ENCODE data around the gene GIT1. TPM values are rescaled to one million over a fixed set of nuclear protein-coding genes. Genes with fewer than 3 reads are reported as not detected.
A peak's percentile ranks its signal among the peaks of the same experiment; 100 is the strongest.

The GIT1 gene
- total RNA-seq, 1 donor from 2014 or later, result 53.1 TPM

DNA sequence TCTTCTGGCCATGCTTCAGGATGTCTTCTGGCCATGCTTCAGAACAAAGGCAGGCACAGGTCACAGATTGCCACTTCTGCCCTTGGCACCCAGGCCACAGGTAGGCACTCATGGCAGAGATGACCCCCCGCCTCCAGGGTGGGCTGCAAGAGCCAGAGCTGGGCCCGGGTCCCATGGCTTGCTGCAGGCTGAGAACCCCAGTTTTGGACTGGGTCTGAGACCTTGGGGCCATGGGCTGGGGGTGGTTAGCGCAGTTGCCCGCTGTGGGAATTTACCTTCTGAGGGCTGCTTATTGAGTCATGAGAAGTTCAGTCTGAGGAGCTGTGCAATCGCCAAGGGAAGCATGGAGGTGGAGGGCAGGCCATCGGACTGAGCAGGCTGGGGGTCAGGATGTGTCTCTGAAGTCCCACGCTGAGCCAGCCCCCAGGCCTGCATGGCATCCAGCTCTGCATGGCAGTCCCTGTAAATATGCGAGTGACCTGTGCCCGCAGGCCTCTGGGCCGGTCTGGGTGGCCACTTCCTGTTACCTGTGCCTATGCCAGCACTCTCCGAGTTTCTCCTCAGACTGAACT is 5.2 kb upstream of the GIT1 start:
- TF ChIP-seq, protein P1, sequence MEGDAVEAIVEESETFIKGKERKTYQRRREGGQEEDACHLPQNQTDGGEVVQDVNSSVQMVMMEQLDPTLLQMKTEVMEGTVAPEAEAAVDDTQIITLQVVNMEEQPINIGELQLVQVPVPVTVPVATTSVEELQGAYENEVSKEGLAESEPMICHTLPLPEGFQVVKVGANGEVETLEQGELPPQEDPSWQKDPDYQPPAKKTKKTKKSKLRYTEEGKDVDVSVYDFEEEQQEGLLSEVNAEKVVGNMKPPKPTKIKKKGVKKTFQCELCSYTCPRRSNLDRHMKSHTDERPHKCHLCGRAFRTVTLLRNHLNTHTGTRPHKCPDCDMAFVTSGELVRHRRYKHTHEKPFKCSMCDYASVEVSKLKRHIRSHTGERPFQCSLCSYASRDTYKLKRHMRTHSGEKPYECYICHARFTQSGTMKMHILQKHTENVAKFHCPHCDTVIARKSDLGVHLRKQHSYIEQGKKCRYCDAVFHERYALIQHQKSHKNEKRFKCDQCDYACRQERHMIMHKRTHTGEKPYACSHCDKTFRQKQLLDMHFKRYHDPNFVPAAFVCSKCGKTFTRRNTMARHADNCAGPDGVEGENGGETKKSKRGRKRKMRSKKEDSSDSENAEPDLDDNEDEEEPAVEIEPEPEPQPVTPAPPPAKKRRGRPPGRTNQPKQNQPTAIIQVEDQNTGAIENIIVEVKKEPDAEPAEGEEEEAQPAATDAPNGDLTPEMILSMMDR (IDR thresholded peaks at IDR 0.05), result no peak

DNA sequence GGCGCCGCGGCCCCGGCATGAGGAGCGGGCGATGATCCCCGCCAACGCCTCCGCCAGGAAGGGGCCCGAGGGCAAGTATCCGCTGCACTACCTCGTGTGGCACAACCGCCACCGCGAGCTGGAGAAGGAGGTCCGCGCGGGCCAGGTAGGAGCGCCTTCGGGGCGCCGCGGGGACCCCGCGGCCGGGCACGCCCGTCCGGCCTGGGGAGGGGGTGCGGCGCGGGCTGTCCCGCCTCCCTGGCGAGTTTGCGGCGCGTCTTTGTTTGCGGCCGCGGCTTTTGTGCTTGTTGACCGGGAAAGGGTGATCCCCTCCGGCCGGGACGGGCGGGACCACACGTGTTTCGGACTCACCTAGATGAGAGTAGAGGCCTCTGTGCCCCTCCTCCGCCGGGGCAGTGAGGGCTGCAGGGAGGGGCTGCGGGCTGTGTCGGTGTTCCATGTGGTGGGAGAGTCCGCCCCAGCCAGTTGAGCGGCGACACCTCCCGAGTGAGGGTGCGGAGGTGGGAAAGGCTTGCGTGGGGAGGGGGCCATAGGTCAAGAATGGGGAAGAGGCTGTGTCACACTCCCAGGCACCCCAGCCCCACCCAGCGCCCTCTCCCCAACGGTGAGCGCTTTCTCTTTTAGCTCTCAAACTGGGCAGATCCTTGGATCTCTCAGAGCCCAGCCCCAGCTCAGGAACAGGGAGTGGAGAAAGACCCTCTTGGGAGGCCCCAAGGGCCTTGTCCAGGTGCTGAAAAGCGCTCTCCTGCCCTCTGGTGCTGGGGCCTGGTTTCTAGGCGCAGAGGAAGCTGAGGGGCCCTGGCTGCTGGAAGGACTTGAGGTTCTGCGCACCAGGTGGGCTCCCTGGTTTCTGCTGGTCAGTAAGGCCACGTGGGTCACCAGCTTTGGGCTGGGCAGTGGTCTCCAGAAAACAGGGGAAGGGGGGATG is 4.4 kb upstream of the GIT1 start:
- no peaks in the 10 kb centered on the region for H3K27me3 ChIP-seq (ENCODE audit: low read depth)
- DNase-seq, result peak; percentile 58
- no peak for ATAC-seq
- peaks cover 39% of the 10 kb centered on the region for H3K4me1 ChIP-seq
- no peak overlapping the region for H3K27ac ChIP-seq
- peak overlapping the region; percentile 65 for H3K4me3 ChIP-seq
- intact Hi-C loops (cut with DNase I), result no loop called here
- no peaks in the 10 kb centered on the region for H3K36me3 ChIP-seq
- TF ChIP-seq, protein P1 (IDR thresholded peaks at IDR 0.05), result peak; percentile 24
- no peaks in the 10 kb centered on the region for H3K9me3 ChIP-seq

More for the DNA sequence above, 5.2 kb upstream of the GIT1 start:
- Histone ChIP-seq H3K4me3 (peak overlapping the region; percentile 65), H3K4me1 (peaks cover 39% of the 10 kb centered on the region), H3K27ac (no peak overlapping the region), H3K9me3 (no peaks in the 10 kb centered on the region), H3K27me3 (ENCODE audit: low read depth) (no peaks in the 10 kb centered on the region), H3K36me3 (no peaks in the 10 kb centered on the region)
- DNase-seq, result peak; percentile 38
- intact Hi-C loops (cut with DNase I), result no loop called here
- no peak for ATAC-seq

DNA sequence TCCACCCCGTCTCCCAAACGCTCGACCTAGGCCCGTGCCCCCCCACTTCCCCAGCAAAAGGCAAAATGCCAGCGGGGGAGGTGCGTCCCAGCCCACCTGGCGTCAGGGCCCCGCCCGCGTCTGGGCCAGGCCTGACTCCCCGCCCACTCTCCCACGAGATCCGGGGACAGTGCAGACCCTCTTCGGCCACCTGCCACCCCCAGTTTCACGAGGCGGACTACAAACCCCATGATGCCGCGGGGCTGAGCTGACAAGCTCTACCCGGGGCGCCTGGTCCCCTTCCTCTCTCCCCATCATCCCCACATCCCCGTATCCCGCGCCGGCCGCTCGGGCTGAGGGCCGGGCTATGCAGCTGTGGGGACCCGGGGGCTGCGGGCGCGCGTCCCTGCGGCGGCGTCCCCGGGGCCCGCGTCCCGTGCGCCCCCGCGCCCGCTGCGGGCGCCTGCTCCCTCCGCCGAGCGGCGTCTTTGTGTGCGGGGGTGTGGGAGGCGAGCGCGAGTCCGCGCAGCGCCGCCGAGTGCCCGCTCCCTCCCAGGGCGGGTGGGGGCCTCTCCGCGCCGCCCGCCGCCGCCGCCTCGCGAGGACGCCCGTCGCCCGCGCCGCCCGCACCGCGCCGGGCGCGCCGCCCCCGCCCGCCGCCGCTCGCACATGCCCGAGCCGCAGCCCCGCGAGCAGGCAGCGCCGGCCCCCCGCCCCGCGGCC is 3.6 kb upstream of the GIT1 start, which contains the start of gene ANKRD13B:
TSS of gene ANKRD13B (plus strand) at position 283 of the 702 bp plus-strand sequence. CDS start 490 bp downstream, outside the sequence.
- TF ChIP-seq, protein P1 (IDR thresholded peaks at IDR 0.05), result no peak
- peak within 1 kb of the TSS; percentile 65 for H3K4me3 ChIP-seq
- H3K27ac ChIP-seq, result peak within 1 kb of the TSS; percentile 77
- intact Hi-C loops (cut with DNase I), result no loop called here
- H3K4me1 ChIP-seq, result peaks cover 47% of the 10 kb centered on the region
- no peaks in the 10 kb centered on the region for H3K27me3 ChIP-seq (ENCODE audit: low read depth)
- H3K36me3 ChIP-seq, result no peaks in the 10 kb centered on the region
- peak in 1 of 2 donors; percentile 2 for ATAC-seq
- no peaks in the 10 kb centered on the region for H3K9me3 ChIP-seq
- peak; percentile 64 for DNase-seq

DNA sequence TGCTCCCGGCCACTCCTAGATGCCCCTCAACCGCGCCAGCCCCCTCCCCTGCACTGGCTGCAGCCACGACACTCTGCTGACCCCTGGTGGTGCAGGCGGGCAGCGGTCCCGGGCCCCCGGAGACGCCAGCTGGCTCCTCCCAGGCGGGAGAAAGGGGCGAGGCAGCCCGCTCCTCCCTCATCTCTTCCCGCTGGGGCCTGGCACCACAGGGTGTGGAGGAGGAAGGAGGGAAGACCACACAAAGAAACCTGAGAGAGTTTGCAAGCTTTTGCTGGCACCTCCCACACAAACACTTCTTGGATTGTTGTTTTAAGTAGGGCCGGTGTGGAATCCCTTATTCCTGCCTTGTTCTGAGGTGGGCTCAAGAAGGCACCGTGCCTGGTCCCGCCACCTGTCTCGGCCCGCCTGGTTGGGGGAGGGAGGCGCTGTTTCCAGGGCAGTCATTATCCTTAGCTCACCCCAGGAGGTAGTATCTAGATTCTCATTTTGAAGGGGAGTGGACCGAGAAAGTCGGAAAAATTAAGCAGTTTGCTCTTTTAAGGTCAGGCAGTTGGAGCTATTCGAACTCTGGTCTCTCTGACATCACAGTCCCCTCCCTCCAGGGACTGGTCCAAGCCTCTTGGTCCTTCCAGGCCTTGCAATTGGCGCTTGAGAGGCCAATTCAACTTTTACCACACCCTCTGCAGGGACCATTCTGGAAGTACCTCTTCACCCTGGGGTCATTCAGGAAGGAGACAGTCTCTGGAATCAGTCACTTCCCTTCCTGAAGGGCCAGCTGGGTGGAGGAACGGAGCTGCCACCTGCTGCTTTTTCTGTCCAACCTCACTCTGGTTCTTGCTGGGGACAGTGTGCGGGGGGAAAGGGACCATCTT is 2.5 kb upstream of the GIT1 start:
- H3K27ac ChIP-seq, result peak overlapping the region; percentile 77

More for the DNA sequence above, 2.5 kb upstream of the GIT1 start:
- peak overlapping the region; percentile 63 for H3K4me3 ChIP-seq
- H3K27me3 ChIP-seq (ENCODE audit: low read depth), result no peaks in the 10 kb centered on the region
- no peaks in the 10 kb centered on the region for H3K9me3 ChIP-seq
- peaks cover 57% of the 10 kb centered on the region for H3K4me1 ChIP-seq
- TF ChIP-seq, protein P1 (IDR thresholded peaks at IDR 0.05), result peak; percentile 99
- H3K36me3 ChIP-seq, result no peaks in the 10 kb centered on the region
- ATAC-seq, result peak; percentile 83 to 87
- peak; percentile 89 for DNase-seq
- intact Hi-C loops (cut with DNase I), result no loop called here

All from lower lobe of right lung (tissue), 2 donors.